ENCODE measurements around the gene CHD9NB.

CHD9NB gene

GRCh38 chr16:53098526-53099317 is 46.0 kb upstream of the CHD9NB start:
- peaks cover 15% of the 10 kb centered on the region for H3K4me1 ChIP-seq (ENCODE audit: control insufficient read depth, insufficient read depth, low read length)
- POLR2A ChIA-PET: interaction anchor here (0.6 to 1.8 kb wide), 3 partner anchors 31 to 366 kb away, joined by 3 to 7 read pairs (median 7); partner anchors contain the start of gene CHD9
- no peak for TF ChIP-seq ZSCAN23 (tag by site-specific recombination; IDR thresholded peaks at IDR 0.05)
- TF ChIP-seq ZNF529 (tag by site-specific recombination; IDR thresholded peaks at IDR 0.05; ENCODE audit: insufficient replicate concordance): no peak
- TF ChIP-seq ZNF670 (tag by site-specific recombination; IDR thresholded peaks at IDR 0.05; ENCODE audit: low read depth): no peak
- no peak for TF ChIP-seq ZNF777 (tag by site-specific recombination; IDR thresholded peaks at IDR 0.05; ENCODE audit: borderline replicate concordance)
- TF ChIP-seq, protein P1, sequence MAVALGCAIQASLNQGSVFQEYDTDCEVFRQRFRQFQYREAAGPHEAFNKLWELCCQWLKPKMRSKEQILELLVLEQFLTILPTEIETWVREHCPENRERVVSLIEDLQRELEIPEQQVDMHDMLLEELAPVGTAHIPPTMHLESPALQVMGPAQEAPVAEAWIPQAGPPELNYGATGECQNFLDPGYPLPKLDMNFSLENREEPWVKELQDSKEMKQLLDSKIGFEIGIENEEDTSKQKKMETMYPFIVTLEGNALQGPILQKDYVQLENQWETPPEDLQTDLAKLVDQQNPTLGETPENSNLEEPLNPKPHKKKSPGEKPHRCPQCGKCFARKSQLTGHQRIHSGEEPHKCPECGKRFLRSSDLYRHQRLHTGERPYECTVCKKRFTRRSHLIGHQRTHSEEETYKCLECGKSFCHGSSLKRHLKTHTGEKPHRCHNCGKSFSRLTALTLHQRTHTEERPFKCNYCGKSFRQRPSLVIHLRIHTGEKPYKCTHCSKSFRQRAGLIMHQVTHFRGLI (tag by site-specific recombination; IDR thresholded peaks at IDR 0.05): no peak
- TF ChIP-seq ZNF140 (tag by site-specific recombination; IDR thresholded peaks at IDR 0.05): no peak
- no peak for TF ChIP-seq ZNF776 (tag by site-specific recombination; IDR thresholded peaks at IDR 0.05; ENCODE audit: borderline replicate concordance)
- TF ChIP-seq SP7 (tag by site-specific recombination; IDR thresholded peaks at IDR 0.05): peak; percentile 67
- TF ChIP-seq ZNF10 (tag by site-specific recombination; IDR thresholded peaks at IDR 0.05): no peak
- TF ChIP-seq IKZF3 (tag by site-specific recombination; IDR thresholded peaks at IDR 0.05): no peak
- TF ChIP-seq, protein P2, sequence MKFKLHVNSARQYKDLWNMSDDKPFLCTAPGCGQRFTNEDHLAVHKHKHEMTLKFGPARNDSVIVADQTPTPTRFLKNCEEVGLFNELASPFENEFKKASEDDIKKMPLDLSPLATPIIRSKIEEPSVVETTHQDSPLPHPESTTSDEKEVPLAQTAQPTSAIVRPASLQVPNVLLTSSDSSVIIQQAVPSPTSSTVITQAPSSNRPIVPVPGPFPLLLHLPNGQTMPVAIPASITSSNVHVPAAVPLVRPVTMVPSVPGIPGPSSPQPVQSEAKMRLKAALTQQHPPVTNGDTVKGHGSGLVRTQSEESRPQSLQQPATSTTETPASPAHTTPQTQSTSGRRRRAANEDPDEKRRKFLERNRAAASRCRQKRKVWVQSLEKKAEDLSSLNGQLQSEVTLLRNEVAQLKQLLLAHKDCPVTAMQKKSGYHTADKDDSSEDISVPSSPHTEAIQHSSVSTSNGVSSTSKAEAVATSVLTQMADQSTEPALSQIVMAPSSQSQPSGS (tag by site-specific recombination; IDR thresholded peaks at IDR 0.05; ENCODE audit: low read depth): no peak
- no peak for TF ChIP-seq TRIM28 (IDR thresholded peaks at IDR 0.05; ENCODE audit: borderline replicate concordance, low read length)
- no peak for TF ChIP-seq ZNF501 (tag by site-specific recombination; IDR thresholded peaks at IDR 0.05)
- no peak for TF ChIP-seq ZNF2 (tag by site-specific recombination; IDR thresholded peaks at IDR 0.05)
- TF ChIP-seq ZNF23 (tag by site-specific recombination; IDR thresholded peaks at IDR 0.05; ENCODE audit: borderline replicate concordance): no peak
- TF ChIP-seq, protein P3, sequence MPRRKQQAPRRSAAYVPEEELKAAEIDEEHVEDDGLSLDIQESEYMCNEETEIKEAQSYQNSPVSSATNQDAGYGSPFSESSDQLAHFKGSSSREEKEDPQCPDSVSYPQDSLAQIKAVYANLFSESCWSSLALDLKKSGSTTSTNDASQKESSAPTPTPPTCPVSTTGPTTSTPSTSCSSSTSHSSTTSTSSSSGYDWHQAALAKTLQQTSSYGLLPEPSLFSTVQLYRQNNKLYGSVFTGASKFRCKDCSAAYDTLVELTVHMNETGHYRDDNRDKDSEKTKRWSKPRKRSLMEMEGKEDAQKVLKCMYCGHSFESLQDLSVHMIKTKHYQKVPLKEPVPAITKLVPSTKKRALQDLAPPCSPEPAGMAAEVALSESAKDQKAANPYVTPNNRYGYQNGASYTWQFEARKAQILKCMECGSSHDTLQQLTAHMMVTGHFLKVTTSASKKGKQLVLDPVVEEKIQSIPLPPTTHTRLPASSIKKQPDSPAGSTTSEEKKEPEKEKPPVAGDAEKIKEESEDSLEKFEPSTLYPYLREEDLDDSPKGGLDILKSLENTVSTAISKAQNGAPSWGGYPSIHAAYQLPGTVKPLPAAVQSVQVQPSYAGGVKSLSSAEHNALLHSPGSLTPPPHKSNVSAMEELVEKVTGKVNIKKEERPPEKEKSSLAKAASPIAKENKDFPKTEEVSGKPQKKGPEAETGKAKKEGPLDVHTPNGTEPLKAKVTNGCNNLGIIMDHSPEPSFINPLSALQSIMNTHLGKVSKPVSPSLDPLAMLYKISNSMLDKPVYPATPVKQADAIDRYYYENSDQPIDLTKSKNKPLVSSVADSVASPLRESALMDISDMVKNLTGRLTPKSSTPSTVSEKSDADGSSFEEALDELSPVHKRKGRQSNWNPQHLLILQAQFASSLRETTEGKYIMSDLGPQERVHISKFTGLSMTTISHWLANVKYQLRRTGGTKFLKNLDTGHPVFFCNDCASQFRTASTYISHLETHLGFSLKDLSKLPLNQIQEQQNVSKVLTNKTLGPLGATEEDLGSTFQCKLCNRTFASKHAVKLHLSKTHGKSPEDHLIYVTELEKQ (tag by site-specific recombination; IDR thresholded peaks at IDR 0.05; ENCODE audit: borderline replicate concordance): no peak
- no peak for TF ChIP-seq ZNF623 (tag by site-specific recombination; IDR thresholded peaks at IDR 0.05)
- no peak for TF ChIP-seq HOXD13 (CRISPR knock-in tag; IDR thresholded peaks at IDR 0.05; ENCODE audit: borderline replicate concordance)
- TF ChIP-seq, protein P4, sequence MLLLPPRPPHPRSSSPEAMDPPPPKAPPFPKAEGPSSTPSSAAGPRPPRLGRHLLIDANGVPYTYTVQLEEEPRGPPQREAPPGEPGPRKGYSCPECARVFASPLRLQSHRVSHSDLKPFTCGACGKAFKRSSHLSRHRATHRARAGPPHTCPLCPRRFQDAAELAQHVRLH (tag by site-specific recombination; IDR thresholded peaks at IDR 0.05): no peak
- no peak for TF ChIP-seq KLF16 (tag by site-specific recombination; IDR thresholded peaks at IDR 0.05)
- peak; percentile 93 for TF ChIP-seq ZFHX2 (tag by site-specific recombination; conservative IDR thresholded peaks at IDR 0.05)
- TF ChIP-seq ZSCAN16 (tag by site-specific recombination; IDR thresholded peaks at IDR 0.05): no peak
- TF ChIP-seq, protein P5, sequence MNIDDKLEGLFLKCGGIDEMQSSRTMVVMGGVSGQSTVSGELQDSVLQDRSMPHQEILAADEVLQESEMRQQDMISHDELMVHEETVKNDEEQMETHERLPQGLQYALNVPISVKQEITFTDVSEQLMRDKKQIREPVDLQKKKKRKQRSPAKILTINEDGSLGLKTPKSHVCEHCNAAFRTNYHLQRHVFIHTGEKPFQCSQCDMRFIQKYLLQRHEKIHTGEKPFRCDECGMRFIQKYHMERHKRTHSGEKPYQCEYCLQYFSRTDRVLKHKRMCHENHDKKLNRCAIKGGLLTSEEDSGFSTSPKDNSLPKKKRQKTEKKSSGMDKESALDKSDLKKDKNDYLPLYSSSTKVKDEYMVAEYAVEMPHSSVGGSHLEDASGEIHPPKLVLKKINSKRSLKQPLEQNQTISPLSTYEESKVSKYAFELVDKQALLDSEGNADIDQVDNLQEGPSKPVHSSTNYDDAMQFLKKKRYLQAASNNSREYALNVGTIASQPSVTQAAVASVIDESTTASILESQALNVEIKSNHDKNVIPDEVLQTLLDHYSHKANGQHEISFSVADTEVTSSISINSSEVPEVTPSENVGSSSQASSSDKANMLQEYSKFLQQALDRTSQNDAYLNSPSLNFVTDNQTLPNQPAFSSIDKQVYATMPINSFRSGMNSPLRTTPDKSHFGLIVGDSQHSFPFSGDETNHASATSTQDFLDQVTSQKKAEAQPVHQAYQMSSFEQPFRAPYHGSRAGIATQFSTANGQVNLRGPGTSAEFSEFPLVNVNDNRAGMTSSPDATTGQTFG (tag by site-specific recombination; IDR thresholded peaks at IDR 0.05; ENCODE audit: borderline replicate concordance): no peak
- TF ChIP-seq, protein P6, sequence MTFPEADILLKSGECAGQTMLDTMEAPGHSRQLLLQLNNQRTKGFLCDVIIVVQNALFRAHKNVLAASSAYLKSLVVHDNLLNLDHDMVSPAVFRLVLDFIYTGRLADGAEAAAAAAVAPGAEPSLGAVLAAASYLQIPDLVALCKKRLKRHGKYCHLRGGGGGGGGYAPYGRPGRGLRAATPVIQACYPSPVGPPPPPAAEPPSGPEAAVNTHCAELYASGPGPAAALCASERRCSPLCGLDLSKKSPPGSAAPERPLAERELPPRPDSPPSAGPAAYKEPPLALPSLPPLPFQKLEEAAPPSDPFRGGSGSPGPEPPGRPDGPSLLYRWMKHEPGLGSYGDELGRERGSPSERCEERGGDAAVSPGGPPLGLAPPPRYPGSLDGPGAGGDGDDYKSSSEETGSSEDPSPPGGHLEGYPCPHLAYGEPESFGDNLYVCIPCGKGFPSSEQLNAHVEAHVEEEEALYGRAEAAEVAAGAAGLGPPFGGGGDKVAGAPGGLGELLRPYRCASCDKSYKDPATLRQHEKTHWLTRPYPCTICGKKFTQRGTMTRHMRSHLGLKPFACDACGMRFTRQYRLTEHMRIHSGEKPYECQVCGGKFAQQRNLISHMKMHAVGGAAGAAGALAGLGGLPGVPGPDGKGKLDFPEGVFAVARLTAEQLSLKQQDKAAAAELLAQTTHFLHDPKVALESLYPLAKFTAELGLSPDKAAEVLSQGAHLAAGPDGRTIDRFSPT (tag by site-specific recombination; IDR thresholded peaks at IDR 0.05): no peak
- TF ChIP-seq ZNF473 (tag by site-specific recombination; IDR thresholded peaks at IDR 0.05): no peak
- no peak for TF ChIP-seq ZNF510 (tag by site-specific recombination; IDR thresholded peaks at IDR 0.05; ENCODE audit: insufficient replicate concordance)

More at GRCh38 chr16:53098526-53099317, 46.0 kb upstream of the CHD9NB start:
- Histone ChIP-seq H3K27ac (ENCODE audit: extremely low read depth, low read depth, low read length) (peak overlapping the region; percentile 84), H3K4me3 (ENCODE audit: low read depth, low read length) (no peak overlapping the region), H3K9me3 (ENCODE audit: control insufficient read depth, insufficient read depth, low read depth, low read length) (no peaks in the 10 kb centered on the region), H3K36me3 (ENCODE audit: control insufficient read depth in 2 of 2, insufficient read depth in 1 of 2, low read length in 2 of 2) (no peaks in the 10 kb centered on the region)
- CTCF ChIA-PET: interaction anchor here (1.4 kb wide), 1 partner anchor 109 kb away, joined by 5 read pairs; no protein-coding TSS in a partner anchor

Measured in HEK293 (cell line).